ENCODE measurements around the gene OAT. TPM values are rescaled to one million over a fixed set of nuclear protein-coding genes. Genes with fewer than 3 reads are reported as not detected.

Gene OAT
- total and polyA plus RNA-seq, 2 of the 4 experiments (the other 2 are of a cell fraction) = 110 to 152 TPM

- H3K56ac ChIP-seq (ENCODE audit: extremely low read depth, insufficient read depth, low read length) = no peak overlapping the region
- H2BK120ac ChIP-seq (ENCODE audit: low read depth, low read length) = no peak overlapping the region
- peaks cover 3% of the 10 kb centered on the region; the same call in 1 of the 2 replicates for H3K9me1 ChIP-seq (ENCODE audit: insufficient read depth, low read length)
- H3K27me3 ChIP-seq (ENCODE audit: control insufficient read depth, insufficient read depth, low read length) = peaks cover 7% of the 10 kb centered on the region; the same call in 1 of the 2 replicates
- peaks cover 2% of the 10 kb centered on the region; the same call in 1 of the 2 replicates for H3K4me1 ChIP-seq (ENCODE audit: control insufficient read depth, insufficient read depth, low read length)
- peak overlapping the region; percentile 89 for H2AFZ ChIP-seq (replicated peaks; ENCODE audit: low read length, poor library complexity)
- no peak overlapping the region for H2AK5ac ChIP-seq (ENCODE audit: low read depth, low read length)
- peak overlapping the region; percentile 63 for H3K27ac ChIP-seq (ENCODE audit: insufficient read depth, low read length)
- WGBS, 2 experiments (ENCODE audit: extremely low coverage in 2 of 2, insufficient read length in 1 of 2) = 6% methylated on average over 14 of the region's 64 CpGs; no CpG with 5 or more reads in 1 of the 2 experiments
- H3K4ac ChIP-seq (ENCODE audit: low read depth, low read length) = peak overlapping the region; percentile 25; the same call in 1 of the 2 replicates
- H3K14ac ChIP-seq (replicated peaks; ENCODE audit: low read depth, low read length) = peak overlapping the region; percentile 51
- H2BK5ac ChIP-seq (ENCODE audit: low read depth, low read length, poor library complexity, severe bottlenecking) = peak overlapping the region; percentile 29
- no TSS peak for BruUV-seq (replicated peaks)
- ATAC-seq (ENCODE audit: low read depth) = peak; percentile 73
- H3K9ac ChIP-seq (ENCODE audit: low read depth, low read length) = peak overlapping the region; percentile 79
- no peaks in the 10 kb centered on the region for H3K9me3 ChIP-seq (ENCODE audit: control insufficient read depth, insufficient read depth, low read length)
- H2BK15ac ChIP-seq (ENCODE audit: low read depth, low read length) = no peak overlapping the region
- peak overlapping the region; percentile 95 for H3K4me2 ChIP-seq (ENCODE audit: low read depth, low read length)
- no peaks in the 10 kb centered on the region for H3K36me3 ChIP-seq (ENCODE audit: control insufficient read depth, insufficient read depth, low read length)
- H3K4me3 ChIP-seq (ENCODE audit: insufficient read depth, low read depth, low read length) = peak overlapping the region; percentile 67
- H2AK9ac ChIP-seq (replicated peaks; ENCODE audit: low read depth, low read length, poor library complexity) = peak overlapping the region; percentile 93
- no peak overlapping the region for H2BK20ac ChIP-seq (ENCODE audit: low read depth, low read length)
- no peak overlapping the region for H4K91ac ChIP-seq (ENCODE audit: insufficient read depth, low read depth, low read length)
- ChIA-PET POLR2A (ENCODE audit: unreplicated experiment) (interaction anchor here (0.6 kb wide), 1 partner anchor 15 kb away, joined by 3 read pairs; no protein-coding TSS in a partner anchor), CTCF (no interaction called here)
- no peak overlapping the region; the same call in 1 of the 2 replicates for H3K23ac ChIP-seq (ENCODE audit: low read depth, low read length)
- H4K20me1 ChIP-seq (ENCODE audit: insufficient read depth, low read length) = peaks cover 23% of the 10 kb centered on the region; the same call in 1 of the 2 replicates
- H4K8ac ChIP-seq (ENCODE audit: low read depth in 2 of 2, low read length in 2 of 2) = peak overlapping the region; percentile 12 to 42; a peak in 2 of 4 replicates
- H3K18ac ChIP-seq (ENCODE audit: low read depth, low read length) = no peak overlapping the region
- intact Hi-C loops (cut with micrococcal nuclease) = loop anchor here (1.0 to 10.0 kb wide), 3 partner anchors 55 to 1263 kb away; partner anchors contain the start of gene BUB3
- in situ Hi-C loops (cut with MboI; ENCODE audit: low sequenced_read_pairs) = no loop called here
- H3K79me1 ChIP-seq (ENCODE audit: low read depth in 1 of 2, low read length in 2 of 2) = peaks cover 16 to 32% of the 10 kb centered on the region in 2 experiments
- peak; percentile 44 for DNase-seq
- dilution Hi-C loops (cut with HindIII; ENCODE audit: low sequenced_read_pairs, unreplicated experiment) = no loop called here
- H4K5ac ChIP-seq (ENCODE audit: low read depth, low read length) = no peak overlapping the region
- no peak for TF ChIP-seq CHD1 (IDR thresholded peaks at IDR 0.05; ENCODE audit: low read depth, low read length)
- TF ChIP-seq POLR2A (IDR thresholded peaks at IDR 0.05; ENCODE audit: low read depth, low read length) = no peak
- TF ChIP-seq NFE2L2 (IDR thresholded peaks at IDR 0.05; ENCODE audit: low read depth, low read length) = no peak
- no peak for TF ChIP-seq SMC3 (IDR thresholded peaks at IDR 0.05; ENCODE audit: low read depth, low read length)
- TF ChIP-seq ELK1 (IDR thresholded peaks at IDR 0.05; ENCODE audit: borderline replicate concordance, low read depth, low read length) = no peak
- no peak for TF ChIP-seq CEBPB (IDR thresholded peaks at IDR 0.05; ENCODE audit: low read depth, low read length)
- TF ChIP-seq MAFK (IDR thresholded peaks at IDR 0.05; ENCODE audit: low read depth, low read length) = no peak
- 0 out of 2 replicates have a peak, but pooled peaks have one; percentile 38 for TF ChIP-seq BHLHE40 (IDR thresholded peaks at IDR 0.05; ENCODE audit: low read depth, low read length)
- no peak for TF ChIP-seq FOS (IDR thresholded peaks at IDR 0.05; ENCODE audit: low read depth, low read length)
- TF ChIP-seq MXI1 (IDR thresholded peaks at IDR 0.05; ENCODE audit: borderline replicate concordance, low read depth, low read length) = peak; percentile 65; the same call in 1 of the 2 replicates
- TF ChIP-seq RAD21 (IDR thresholded peaks at IDR 0.05; ENCODE audit: low read length) = no peak
- no peak for TF ChIP-seq CTCF (conservative IDR thresholded peaks at IDR 0.05; ENCODE audit: low read depth, low read length)
- no peak for TF ChIP-seq RFX5 (IDR thresholded peaks at IDR 0.05; ENCODE audit: low read depth, low read length)
- TF ChIP-seq RCOR1 (IDR thresholded peaks at IDR 0.05; ENCODE audit: insufficient replicate concordance, low read length) = no peak
Observed at GRCh38 chr10:124417895-124418725, 613 bp downstream of the OAT start.
